Fibroblast of gingiva (primary cell): Measurements from ENCODE around the gene AGFG1.

Source experiments
- DNase-seq: peaks from one replicate; pipeline ENCODE4 v3.0.0-alpha.2; 2011; ENCODE audit warnings: low read depth

The AGFG1 gene

GRCh38 chr2:227608561-227609338 lies 136.8 kb downstream of the AGFG1 start:
- DNase-seq = no peak

- DNase-seq = no peak
These were observed 138.2 kb downstream of the AGFG1 start for GRCh38 chr2:227610123-227610522.
